Upper lobe of right lung (tissue), 1 donor: ENCODE data around the gene GPANK1. TPM values are rescaled to one million over a fixed set of nuclear protein-coding genes. Genes with fewer than 3 reads are reported as not detected.

Experiments
- ATAC-seq: fragments of 200-7000 bp; cut with Tn5 transposase; one replicate; pipeline ENCODE4 v1.9.1; 2020; ENCODE audit warnings: mild to moderate bottlenecking, moderate library complexity
- DNase-seq: peaks from one replicate; pipeline ENCODE4 v3.0.0-alpha.2; 2020
- H3K27ac ChIP-seq: fragments of 200-600 bp; one replicate; pipeline ENCODE4 v1.8.0; 2022
- H3K27me3 ChIP-seq: fragments of 200-600 bp; one replicate; pipeline ENCODE4 v1.8.0; 2022; ENCODE audit warnings: mild to moderate bottlenecking
- H3K36me3 ChIP-seq: fragments of 200-600 bp; one replicate; pipeline ENCODE4 v1.8.0; 2022
- H3K4me1 ChIP-seq: fragments of 200-600 bp; one replicate; pipeline ENCODE4 v1.8.0; 2022
- H3K4me3 ChIP-seq: fragments of 200-600 bp; one replicate; pipeline ENCODE4 v1.8.0; 2022; ENCODE audit warnings: mild to moderate bottlenecking
- H3K9me3 ChIP-seq: fragments of 200-600 bp; one replicate; pipeline ENCODE4 v1.8.0; 2022
- CTCF ChIP-seq: fragments of 200-600 bp; IDR thresholded peaks from one replicate; pipeline ENCODE4 v1.8.0; 2022; ENCODE audit warnings: antibody characterized with exemption
- intact Hi-C: fragments of 100-400 bp; cut with DNase I; formaldehyde crosslinking; loops from one replicate; pipeline ENCODE4 v1.11.0; 2022
- microRNA-seq: library from miRNA; unstranded; fragments of <30 nt; microRNA quantifications from one replicate; pipeline ENCODE4 v1.2.0, GENCODE V29; 2020; ENCODE audit warnings: borderline microRNAs expressed
- total RNA-seq: library from RNA; stranded (reverse); fragmentation: NEBNext Ultra II Directional; extraction: Animal tissue kit (Norgen Biotek cat#: 25700); gene quantifications from one replicate; pipeline ENCODE4 v1.2.1, GENCODE V29; 2021
- donor health status: DM: no; HTN: yes; CAD: no; lungs with severe emphysema.

The GPANK1 gene
- total RNA-seq, 1 donor from 2014 or later, result 13.9 TPM

DNA sequence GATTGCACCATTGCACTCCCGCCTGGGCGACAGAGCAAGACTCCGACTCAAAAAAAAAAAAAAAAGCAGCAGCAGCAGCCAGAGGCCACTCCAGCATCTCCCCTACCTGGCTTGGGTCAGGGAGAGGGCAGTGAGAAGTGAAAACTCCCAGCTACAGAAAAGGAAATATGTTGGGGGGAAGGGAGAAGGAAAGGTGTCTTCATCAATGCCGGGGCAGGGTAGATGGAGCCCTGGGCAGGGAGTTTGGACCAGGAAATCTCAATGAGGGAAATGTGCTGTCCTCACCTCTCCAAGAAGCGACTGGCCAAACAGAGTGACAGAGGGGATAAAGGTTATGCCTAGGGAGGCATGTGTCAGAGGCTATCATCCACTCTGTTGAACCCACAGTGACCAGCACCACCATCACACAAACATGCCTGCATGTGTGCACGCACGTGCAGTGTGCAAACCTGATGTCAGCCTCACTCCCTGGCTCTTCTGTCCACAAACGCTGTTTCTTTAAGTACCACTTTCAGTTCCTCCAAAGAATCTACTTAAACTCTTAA lies 50.6 kb downstream of the GPANK1 start:
- peak overlapping the region; percentile 51 for H3K27ac ChIP-seq
- no peaks in the 10 kb centered on the region for H3K36me3 ChIP-seq
- H3K27me3 ChIP-seq, result no peaks in the 10 kb centered on the region
- peaks cover under 1% of the 10 kb centered on the region for H3K4me1 ChIP-seq
- intact Hi-C loops, result no loop called here
- no peaks in the 10 kb centered on the region for H3K9me3 ChIP-seq
- H3K4me3 ChIP-seq, result no peak overlapping the region
- no peak for TF ChIP-seq CTCF
- DNase-seq (no peak), ATAC-seq (peak; percentile 77)

Small RNAs within 50 kb of the gene (microRNA-seq; reads per million reads assigned to microRNA genes)
- gene MIR4646 (0.50 reads per million), gene MIR6832 (not detected)

Other genes with a start within 250 kb of the GPANK1 start
- gene MICB, start 166.9 kb downstream of the GPANK1 start, total RNA-seq, result 8.2 TPM
- gene MCCD1, start 136.0 kb downstream of the GPANK1 start, total RNA-seq, result not detected
- 241 TPM for gene DDX39B, start 123.0 kb downstream of the GPANK1 start, total RNA-seq
- 0.75 TPM for gene ATP6V1G2, start 118.4 kb downstream of the GPANK1 start, total RNA-seq
- 22.6 TPM for gene NFKBIL1, start 117.4 kb downstream of the GPANK1 start, total RNA-seq
- 0.46 TPM for gene LTA, start 92.7 kb downstream of the GPANK1 start, total RNA-seq
- 2.4 TPM for gene TNF, start 89.4 kb downstream of the GPANK1 start, total RNA-seq
- gene LTB, start 82.6 kb downstream of the GPANK1 start, total RNA-seq, result 6.2 TPM
- 68.1 TPM for gene LST1, start 78.7 kb downstream of the GPANK1 start, total RNA-seq
- gene NCR3, start 72.0 kb downstream of the GPANK1 start, total RNA-seq, result 1.8 TPM
- 55.3 TPM for gene AIF1, start 49.8 kb downstream of the GPANK1 start, total RNA-seq
- 138 TPM for gene PRRC2A, start 44.3 kb downstream of the GPANK1 start, total RNA-seq
- gene BAG6, start 12.3 kb downstream of the GPANK1 start, total RNA-seq, result 238 TPM
- gene APOM, start 9.1 kb downstream of the GPANK1 start, total RNA-seq, result 2.6 TPM
- 25.6 TPM for gene C6orf47, start 4.2 kb downstream of the GPANK1 start, total RNA-seq
- gene CSNK2B, start 1.1 kb upstream of the GPANK1 start, total RNA-seq, result 114 TPM
- gene LY6G5B, start 5.0 kb upstream of the GPANK1 start, total RNA-seq, result 12.6 TPM
- 3.4 TPM for gene LY6G5C, start 16.1 kb upstream of the GPANK1 start, total RNA-seq
- gene ABHD16A, start 38.3 kb upstream of the GPANK1 start, total RNA-seq, result 55.8 TPM
- gene LY6G6F, start 41.9 kb upstream of the GPANK1 start, total RNA-seq, result not detected
- gene LY6G6D, start 50.4 kb upstream of the GPANK1 start, total RNA-seq, result not detected
- gene LY6G6C, start 56.7 kb upstream of the GPANK1 start, total RNA-seq, result not detected
- 1.1 TPM for gene MPIG6B, start 58.4 kb upstream of the GPANK1 start, total RNA-seq
- gene DDAH2, start 64.3 kb upstream of the GPANK1 start, total RNA-seq, result 71.2 TPM
- 286 TPM for gene CLIC1, start 71.5 kb upstream of the GPANK1 start, total RNA-seq
- gene MSH5, start 75.0 kb upstream of the GPANK1 start, total RNA-seq, result 11.2 TPM
- gene SAPCD1, start 97.7 kb upstream of the GPANK1 start, total RNA-seq, result 2.6 TPM
- 3.4 TPM for gene VWA7, start 112.3 kb upstream of the GPANK1 start, total RNA-seq
- gene VARS1, start 130.8 kb upstream of the GPANK1 start, total RNA-seq, result 53.0 TPM
- gene LSM2, start 142.0 kb upstream of the GPANK1 start, total RNA-seq, result 30.8 TPM
- gene HSPA1L, start 150.3 kb upstream of the GPANK1 start, total RNA-seq, result 2.0 TPM
- 150 TPM for gene HSPA1A, start 150.5 kb upstream of the GPANK1 start, total RNA-seq
- gene HSPA1B, start 162.7 kb upstream of the GPANK1 start, total RNA-seq, result 112 TPM
- gene NEU1, start 197.8 kb upstream of the GPANK1 start, total RNA-seq, result 81.0 TPM
- 23.1 TPM for gene SLC44A4, start 214.0 kb upstream of the GPANK1 start, total RNA-seq
- 36.0 TPM for gene EHMT2, start 232.7 kb upstream of the GPANK1 start, total RNA-seq
- gene ZBTB12, start 237.1 kb upstream of the GPANK1 start, total RNA-seq, result 3.5 TPM